ENCODE results near the gene HAS3.
"Not testable (repeated sequence)": the region's sequence is repeated elsewhere in the genome, so short reads cannot be mapped to it uniquely, and the experiment has no call there.

Gene HAS3

GRCh38 chr16:69105501-69106361, at the start of gene HAS3:
HAS3 (plus strand) TSS chr16:69105653; CDS start chr16:69109396, 3,743 bp downstream.
- peak; percentile 6 for DNase-seq

- DNase-seq = no peak
These were observed 49.5 kb upstream of the HAS3 start for GRCh38 chr16:69055980-69056379.

- no peak for DNase-seq
These were observed 49.0 kb upstream of the HAS3 start for GRCh38 chr16:69056421-69056820.

- peak; percentile 7 for DNase-seq
These were observed 47.8 kb upstream of the HAS3 start for GRCh38 chr16:69057400-69058378.

- DNase-seq = not testable (repeated sequence)
These were observed 42.0 kb upstream of the HAS3 start for GRCh38 chr16:69063491-69063890.

- no peak for DNase-seq
These were observed 41.2 kb upstream of the HAS3 start for GRCh38 chr16:69064124-69064763.

- DNase-seq = no peak
These were observed 40.6 kb upstream of the HAS3 start for GRCh38 chr16:69064764-69065313.

GRCh38 chr16:69069504-69069903, 35.9 kb upstream of the HAS3 start:
- no peak for DNase-seq

GRCh38 chr16:69071036-69071435, 34.4 kb upstream of the HAS3 start:
- no peak for DNase-seq

GRCh38 chr16:69072640-69072974, 32.8 kb upstream of the HAS3 start:
- DNase-seq = no peak

- DNase-seq = no peak
These were observed 32.2 kb upstream of the HAS3 start for GRCh38 chr16:69073181-69073702.

- DNase-seq = no peak
These were observed 28.2 kb upstream of the HAS3 start for GRCh38 chr16:69077251-69077650.

GRCh38 chr16:69078073-69078472, 27.4 kb upstream of the HAS3 start:
- DNase-seq = no peak

GRCh38 chr16:69079697-69080096, 25.8 kb upstream of the HAS3 start:
- no peak for DNase-seq

GRCh38 chr16:69083306-69083941, 22.0 kb upstream of the HAS3 start:
- no peak for DNase-seq

GRCh38 chr16:69084289-69084688, 21.2 kb upstream of the HAS3 start:
- no peak for DNase-seq

GRCh38 chr16:69085032-69085695, 20.3 kb upstream of the HAS3 start:
- no peak for DNase-seq

GRCh38 chr16:69087161-69087581, 18.3 kb upstream of the HAS3 start:
- no peak for DNase-seq

GRCh38 chr16:69088684-69089083, 16.8 kb upstream of the HAS3 start:
- peak; percentile 30 for DNase-seq

GRCh38 chr16:69089091-69089910, 16.2 kb upstream of the HAS3 start:
- DNase-seq = peak; percentile 51

- peak; percentile 74 for DNase-seq
These were observed 11.5 kb upstream of the HAS3 start for GRCh38 chr16:69093974-69094373.
